ENCODE data around the gene DCANP1.

- TF ChIP-seq CTCF (conservative IDR thresholded peaks at IDR 0.05; ENCODE audit: low read length) (no peak), EZH2phosphoT487 (IDR thresholded peaks at IDR 0.05; ENCODE audit: borderline replicate concordance) (no peak)
These were observed 7.6 kb downstream of the DCANP1 start for GRCh38 chr5:135439231-135440205.

All from Loucy (cell line).